ENCODE results near the gene LTO1.
A peak's percentile ranks its signal among the peaks of the same experiment; 100 is the strongest.

Gene LTO1

DNA sequence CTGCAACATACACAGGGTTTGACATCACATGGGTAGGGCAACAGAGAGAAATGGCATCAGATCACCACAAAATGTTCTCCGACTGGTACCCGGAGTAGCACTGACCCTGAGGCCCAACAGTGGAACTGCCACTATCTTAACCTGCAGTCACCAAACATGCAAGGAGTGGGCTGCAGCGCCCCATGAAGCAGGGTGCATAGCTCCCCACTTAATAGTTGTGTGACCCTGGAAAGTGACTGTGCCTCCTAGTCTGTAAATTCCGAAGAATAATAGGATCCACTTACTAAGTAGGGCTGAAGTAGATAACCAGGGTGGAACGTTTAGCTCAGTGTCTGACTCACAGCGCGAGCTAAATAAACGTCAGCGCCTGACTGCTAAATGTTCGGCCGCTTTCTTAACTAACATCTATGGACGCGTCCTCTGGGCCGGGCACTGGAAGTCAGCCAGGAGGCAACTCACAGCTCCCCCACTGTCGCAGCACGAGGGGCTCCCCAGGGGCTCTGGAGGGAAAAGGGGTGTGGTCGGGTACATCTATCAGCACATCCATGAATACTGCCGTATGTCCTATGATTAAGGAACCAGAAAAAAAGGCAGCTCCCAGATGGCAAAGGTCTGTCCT lies 777 bp downstream of the LTO1 start:
- DNase-seq: peak; percentile 89

DNA sequence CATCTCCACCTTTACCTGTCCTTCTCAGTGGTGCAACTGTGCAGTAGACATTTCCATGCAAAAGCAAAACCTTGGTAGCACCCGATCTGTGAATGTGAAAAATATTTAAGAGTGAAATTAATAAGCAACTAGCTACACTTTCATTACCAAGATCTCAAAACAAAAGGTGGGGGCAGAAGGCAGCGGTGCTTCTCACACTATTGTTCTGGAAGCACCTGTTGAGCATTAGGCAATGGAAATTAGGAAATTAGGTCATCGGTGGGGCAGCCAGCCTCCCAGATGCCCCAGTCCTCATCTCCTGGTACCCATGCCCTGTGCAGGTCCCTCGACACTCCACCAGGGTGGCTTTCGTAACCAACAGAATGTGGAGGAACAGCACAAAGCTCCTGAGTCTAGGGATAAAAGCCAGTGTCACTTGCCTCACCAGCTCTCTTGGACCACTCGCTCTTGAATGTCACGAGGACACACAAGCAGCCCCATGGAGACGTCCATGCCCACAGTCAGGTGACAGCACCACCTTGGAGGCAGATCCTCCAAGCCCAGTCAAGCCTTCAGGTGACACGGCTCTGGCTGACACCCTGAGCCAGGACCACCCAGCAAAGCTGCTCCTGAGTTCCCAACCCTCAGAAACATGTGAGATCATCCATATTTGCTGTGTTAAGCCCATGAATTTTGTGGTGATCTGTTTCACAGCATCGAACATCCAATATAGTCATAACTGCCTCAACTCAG lies 3.3 kb downstream of the LTO1 start:
- no peak for DNase-seq

DNA sequence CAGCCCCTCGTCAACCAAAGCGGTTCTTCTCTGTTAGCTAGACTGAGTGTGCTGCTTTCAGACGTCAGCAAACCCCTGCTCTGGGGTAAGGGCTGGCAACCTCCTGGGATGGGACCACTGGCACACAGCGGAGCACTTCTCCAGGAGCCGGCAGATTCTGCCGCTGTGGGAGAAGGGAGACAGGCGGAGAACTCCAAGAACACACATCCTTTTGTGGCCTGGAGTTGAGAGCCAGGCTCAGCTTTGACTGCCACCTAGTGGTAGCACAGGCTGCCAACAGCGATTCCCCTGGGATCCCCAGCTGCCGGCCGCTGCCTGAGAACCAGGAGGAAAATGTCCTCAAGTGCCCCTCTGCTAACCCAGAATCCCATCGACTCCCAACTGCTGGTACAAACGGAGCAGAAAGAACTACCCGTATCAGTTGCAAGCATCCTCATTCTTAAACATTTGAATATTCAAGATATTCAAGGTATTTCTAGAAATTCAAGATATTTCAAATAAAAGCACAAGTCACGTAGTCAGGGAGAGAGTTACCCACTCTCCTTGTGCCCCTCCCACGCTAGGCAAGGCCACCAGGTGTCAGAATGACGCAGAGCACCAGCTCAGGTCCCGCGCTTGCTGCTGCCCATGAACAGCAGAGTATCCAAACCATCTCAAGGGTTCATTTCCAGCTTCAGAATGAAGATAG lies 4.9 kb downstream of the LTO1 start:
- peak; percentile 50 for DNase-seq

DNA sequence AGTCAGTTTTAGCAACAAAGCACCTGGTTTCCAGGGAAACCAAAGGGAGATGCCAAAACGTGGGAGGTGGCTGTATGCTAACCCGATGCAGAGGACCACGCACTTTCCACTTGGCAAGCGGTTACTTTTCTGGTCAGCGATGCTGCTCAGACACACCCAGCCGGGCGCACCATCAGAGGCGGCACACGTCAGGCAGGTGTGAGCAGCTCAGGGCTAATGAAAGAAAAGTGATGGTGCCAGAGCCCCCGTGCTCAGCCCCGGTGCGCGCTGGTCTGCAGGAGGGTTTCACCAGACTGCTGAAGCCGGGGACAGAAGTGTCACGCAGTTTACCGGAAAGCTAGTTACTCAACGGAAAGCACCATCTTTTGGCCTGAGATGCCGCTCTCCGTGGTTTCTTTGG lies 5.7 kb downstream of the LTO1 start:
- DNase-seq: no peak

DNA sequence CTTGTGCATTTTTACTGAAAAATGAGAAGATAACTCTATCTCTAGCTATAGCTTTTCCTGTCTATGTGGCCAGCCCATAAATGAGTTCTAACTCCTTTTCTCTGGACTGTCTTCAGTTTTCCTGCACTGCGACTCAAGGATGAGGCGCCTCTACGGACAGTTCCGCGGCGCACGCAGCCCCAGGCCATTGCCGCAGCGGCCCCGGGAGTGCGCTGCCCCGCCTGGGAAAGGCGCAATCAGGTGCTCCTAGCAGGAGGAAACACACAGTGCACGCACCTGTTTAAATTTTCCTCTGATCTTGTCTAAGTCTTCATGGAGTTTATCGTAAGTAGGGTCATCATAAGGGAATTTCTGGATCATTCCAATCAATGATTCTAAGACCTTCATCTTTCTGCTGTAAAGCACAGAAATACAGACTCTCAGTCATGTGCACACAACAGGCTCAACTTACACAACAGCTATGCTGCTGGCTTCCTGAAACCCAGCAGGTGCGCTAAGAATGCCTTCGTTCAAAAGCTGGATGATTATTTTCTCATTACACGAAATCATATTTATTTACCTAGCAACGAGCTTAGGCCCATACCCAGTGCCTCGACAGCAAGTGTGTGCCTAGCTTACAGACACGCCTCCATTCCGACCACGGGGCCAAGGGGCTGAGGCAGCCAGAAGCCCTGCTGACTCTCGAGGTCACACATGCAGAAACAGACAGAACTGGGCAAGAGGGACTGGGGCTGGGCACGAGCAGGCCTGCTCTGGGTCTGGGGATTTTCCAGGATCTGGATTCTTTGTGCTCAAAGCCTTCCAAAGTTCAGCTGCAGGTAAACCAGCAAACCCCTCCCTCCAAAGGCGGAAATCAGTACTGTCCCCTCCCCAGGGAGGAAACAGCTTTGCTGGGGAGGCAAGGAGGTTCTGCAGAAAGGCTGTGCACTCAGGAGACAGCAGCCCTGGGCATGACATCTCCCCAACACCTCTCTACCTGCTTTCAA lies 7.2 kb downstream of the LTO1 start:
- DNase-seq: no peak

DNA sequence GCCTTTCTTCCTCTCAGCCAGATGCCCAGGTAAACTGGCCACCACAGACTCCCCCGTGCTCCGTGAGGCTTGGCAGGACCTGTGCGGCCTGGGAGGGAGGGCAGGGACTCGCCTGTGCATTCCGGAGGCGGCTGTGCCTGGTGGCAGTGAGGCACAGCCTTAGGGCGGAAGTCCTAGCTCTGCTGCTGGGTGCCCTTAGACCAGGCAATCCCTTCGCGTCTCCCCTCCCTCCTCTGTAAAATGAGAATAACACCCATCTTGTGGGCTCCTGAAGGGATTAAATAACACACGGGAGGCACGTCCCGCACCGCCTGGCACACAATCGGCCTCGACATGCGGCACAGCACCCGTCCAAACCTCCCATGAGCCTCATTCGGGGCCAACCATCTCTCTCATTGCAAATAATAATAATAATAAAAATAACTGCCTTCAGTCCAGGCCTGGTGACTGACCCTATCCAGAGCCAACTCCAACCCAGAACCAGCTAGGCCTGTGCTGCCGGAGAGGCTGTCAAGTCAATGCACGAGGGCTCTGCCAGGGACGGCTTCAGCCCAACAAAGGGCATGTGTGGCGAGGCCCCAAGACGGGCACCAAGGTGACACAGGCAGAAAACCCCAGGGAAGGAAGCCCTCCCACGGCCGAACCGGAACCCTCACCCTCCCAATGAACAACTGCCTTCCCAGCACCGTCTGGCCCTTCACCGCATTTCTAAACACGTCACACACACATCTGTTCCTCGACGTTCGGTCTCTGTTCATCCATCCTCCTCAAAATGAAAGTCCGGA lies 8.2 kb downstream of the LTO1 start:
- DNase-seq: no peak

DNA sequence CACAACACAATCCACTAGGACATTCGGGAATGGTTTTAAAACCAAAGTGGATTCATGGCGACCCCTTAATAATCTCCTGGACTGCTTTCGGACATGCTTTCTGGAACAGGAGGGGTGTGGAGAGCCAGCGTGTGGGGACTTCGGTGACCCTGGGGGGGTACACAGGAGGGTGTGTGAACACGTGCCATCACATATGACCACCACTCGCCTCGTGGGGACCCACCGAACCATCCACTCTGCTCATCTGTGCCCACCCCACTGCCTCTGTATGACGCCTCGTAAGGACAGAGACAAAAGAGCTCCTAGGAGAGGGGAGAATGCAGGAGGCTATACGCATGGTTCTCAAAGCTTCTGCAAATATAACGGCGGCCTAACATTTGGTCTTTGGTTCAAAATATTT lies 8.9 kb downstream of the LTO1 start:
- no peak for DNase-seq

DNA sequence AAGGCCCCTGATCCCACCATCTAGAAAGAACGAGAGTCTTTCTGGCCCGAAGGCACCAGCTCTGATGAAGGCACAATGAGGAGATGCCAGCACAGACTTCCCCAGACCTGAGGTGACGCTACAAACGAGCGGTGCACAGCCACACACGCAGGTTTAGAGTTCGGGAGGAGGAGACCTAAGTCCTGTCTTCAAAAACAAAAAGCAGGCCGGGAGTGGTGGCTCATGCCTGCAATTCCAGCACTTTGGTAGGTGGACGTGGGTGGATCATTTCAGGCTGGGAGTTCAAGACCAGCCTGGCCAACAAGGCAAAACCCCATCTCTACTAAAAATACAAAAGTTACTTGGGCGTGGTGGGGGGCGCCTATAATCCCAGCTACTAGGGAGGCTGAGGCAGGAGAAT lies 9.5 kb downstream of the LTO1 start:
- DNase-seq: no peak

DNA sequence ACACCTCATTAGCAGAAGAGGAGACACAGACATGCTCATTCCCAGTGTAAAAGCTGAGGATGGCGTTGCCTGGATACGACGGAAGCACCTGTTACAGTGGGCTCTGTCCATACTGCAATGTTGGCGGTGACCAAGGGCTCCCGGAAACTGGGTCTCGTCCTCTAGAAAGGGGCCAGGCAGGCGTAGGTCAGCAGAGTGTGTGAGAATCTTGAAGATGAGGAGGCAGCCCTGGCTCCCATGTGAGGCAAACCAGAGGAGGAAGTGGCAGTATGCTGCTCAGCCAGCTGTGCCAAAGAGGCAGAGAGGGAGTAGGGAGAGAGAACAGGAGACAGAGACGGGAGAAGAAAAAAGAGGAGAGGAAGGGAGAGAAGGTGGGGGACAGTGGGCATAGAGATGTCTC lies 10.3 kb downstream of the LTO1 start:
- no peak for DNase-seq

DNA sequence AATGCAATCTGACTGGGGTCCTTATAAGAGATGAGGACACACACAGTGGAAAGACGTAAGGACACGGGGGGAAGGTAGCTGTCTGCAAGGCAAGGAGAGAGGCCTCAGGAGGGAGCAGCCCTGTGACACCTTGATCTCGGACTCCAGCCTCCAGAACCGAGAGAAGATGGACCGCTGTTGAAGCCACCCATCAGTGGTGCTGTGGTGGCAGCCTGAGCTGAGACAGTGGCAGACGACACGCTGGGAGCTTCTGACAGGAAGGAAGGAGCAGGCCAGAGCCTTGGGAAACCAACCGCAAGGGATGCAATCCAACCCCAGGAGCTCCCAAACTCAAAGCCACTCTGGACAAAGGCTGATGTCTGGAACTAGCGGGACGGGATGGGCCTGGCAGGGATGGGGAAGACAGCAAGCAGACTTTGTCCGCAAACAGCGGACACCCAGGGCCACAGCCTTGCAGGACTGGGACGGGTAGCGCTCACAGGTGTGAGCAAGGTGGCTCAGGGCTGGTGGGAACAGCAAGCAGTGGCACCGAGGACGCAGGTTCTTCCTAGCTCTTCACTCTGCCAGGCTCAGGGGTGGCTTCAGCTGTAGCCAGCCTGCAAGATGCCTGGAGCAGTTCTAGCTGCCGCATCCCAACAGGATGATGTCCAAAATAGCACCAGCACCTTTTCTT lies 10.9 kb downstream of the LTO1 start:
- no peak for DNase-seq

DNA sequence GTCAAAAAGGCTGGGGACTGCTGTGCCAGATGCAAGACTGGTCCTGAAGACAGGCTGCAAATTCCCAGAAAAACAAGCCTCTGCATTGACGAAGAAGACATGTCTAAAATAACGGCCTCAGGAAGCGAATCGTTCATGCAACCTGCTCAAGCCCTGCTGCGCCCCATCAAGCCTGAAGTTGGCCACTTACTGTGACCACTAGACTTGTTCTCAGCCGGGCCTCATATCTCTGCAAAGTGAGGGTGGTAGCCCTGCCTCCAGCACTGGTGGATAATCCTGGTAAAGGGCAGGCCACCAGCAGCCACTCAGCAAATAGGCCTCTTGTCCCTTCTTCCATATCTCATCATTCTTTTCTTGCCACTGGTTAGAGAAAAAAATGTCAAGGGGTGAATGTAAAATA lies 11.8 kb downstream of the LTO1 start:
- DNase-seq: no peak

DNA sequence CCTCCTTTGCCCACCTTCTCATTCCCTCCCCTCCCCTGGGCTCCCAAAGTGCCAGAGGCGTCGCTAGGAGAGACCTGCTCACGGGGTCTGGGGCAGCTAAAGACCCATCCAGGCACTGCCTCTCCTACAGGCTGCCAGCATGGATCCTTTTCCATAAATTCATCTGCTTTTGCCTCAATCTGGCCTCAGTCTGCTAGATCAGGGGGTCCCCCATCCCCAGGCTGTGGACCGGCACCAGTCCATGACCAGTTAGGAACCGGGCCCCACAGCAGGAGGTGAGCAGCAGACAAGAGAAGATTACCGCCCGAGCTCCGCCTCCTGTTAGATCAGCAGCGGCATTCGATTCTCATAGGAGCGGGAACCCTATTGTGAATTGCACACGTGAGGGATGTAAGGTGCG lies 12.3 kb downstream of the LTO1 start:
- no peak for DNase-seq

DNA sequence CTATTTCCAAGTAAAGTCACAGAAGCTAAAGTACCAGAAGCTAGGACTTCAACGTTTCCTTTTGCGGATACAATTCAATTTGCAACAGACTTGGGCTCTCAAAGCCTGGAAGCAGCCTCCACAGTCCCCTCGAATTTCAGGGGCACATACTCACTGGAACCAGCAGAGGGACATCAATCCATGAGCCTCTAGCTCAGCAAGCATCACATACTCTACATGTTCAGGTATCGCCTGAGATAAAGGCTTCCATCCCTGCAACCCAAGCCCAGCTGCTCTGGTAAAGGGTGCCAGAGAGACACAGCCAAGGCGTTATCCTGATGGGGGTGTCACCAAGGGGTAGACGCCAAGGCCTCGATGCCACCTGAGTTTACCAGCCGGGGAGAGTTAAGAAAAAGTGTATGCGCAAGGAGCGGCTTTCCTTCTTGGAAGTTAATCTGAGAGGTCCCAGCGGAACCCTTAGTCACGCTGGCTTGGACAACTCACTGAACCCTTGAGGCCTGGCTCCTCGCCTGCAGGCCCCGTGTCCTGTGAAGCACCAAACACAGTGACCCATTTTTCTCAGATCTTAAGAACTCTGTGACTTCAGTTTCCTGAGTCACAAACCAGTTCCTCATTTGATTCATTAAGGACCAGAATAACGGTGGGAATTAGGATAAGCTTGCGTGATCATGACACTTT lies 13.0 kb downstream of the LTO1 start:
- DNase-seq: no peak

DNA sequence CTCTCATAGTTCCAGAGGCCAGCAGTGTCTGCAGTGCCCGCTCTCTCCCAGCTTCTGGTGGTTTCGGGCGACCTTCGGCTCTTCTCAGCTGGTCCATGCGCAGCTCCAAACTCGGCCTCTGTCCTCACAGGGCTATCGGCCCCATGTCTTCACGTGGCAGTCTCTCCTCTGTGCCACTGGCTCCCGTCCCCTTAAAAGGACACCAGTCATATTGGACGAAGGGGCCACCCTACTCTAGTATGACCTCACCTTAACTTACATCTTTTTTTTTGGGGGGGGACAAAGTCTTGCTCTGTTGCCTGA lies 13.8 kb downstream of the LTO1 start:
- no peak for DNase-seq

DNA sequence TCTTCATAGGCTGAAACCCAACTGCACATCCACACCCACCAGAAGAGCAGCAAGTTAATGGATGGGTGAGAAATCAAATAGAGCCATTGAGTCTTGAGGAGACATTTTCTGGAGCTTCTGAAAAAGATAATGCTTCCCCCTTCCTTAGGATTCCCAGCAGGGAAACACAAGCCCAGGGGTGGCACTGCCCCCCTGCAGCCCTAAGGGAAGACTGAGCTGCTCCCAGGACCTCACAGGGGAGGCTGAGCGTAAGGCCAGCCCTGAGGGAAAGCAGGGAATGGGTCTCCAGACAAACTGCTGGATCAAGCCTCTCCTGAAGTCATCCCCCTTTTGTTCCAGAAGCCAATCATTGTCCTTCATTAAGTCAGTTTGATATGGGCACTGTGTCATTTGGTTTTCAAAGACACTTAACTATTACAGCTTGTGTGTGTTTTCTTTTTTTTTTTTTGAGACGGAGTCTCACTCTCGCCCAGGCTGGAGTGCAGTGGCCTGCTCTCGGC lies 15.1 kb downstream of the LTO1 start:
- no peak for DNase-seq

DNA sequence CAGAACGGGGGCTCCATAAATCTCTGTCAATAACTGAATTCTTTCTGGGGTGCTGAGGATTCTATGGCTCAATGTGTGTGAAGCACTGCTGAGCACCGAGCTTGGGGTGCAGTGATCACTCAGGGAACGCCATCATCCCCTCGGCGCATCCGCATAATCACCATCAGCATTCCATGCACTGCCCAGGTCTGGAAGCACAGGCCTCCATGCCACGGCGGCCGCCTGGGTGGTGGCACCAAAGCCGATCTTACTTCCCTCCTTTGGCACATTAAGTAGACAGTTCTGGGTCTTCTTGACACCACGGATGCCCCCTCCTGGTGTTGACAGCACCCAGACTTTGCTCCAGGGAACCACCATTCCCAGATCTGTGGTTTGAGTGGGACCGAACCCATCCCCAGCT lies 15.6 kb downstream of the LTO1 start:
- DNase-seq: no peak

DNA sequence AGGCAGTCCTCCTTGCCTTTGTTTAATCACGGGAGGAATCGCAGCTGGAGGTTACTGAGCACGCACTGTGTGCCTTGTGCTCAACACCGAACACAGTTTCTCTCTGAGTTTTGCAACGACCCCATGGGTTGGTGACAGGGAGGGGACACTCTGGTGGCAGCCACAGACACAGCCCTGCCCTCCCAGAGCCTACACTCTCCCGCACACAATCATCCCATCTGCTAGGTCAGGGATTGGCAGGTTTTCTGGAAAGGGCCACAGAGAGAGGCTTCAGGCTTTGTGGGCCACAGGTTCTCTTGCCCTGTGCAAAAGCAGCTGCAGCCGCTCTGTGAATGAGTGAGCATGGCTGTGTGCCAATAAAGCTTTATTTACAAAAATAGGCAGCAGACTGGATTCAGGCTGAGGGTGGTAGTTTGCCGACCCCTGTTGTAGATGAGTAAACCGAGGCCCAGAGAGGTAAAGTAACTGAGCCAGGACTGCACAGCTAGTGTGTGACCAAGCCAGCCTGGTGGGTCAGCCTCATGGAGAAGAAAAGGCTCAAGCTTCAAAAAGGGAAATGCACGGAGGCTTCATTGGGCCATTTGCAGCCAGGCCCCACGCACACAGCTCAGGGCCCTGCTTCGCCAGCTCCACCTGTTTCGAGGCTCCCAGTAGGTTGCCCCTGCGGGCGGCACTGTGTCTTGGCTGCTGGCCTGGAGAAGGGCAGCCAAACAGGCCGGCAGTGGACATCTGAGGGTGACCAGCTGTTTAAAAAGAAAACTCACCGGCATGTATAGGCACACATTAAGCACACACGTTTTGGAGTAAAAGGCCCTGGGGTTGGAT lies 16.3 kb downstream of the LTO1 start:
- DNase-seq: no peak

DNA sequence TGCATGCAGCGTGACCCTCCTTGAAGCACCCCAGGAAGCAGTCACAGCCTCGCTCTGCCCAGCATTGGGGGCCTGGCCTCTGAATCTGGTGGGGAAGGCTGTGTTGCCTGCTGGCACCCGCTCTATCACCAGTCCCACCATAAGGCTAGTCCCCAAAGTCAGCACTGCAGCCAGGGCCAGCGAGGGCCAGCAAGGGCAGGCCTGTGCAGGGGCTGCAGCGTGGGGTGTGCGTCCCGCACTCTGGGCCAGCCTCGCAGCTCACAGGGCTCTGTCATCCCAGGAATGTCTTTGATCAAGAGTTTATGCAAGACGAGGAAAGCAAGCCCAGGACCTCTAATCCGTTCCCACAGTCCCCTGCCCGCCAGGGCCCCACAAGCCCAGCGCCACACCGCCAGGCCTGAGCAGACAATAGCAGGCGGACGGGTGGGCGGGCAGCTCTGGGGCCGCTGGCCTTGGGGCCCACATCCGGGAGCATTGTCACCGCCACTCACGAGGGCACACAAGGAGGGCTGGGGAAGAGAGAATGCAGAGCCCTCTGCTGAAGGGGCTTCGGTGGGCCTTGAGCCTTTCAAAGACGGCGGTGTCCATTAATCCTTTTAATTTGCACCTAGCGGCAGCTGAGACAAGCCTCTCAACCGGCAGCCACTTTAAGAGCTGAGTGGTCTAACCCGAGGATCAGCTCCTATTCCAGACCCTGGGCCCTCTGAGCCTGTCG lies 17.1 kb downstream of the LTO1 start:
- DNase-seq: no peak

DNA sequence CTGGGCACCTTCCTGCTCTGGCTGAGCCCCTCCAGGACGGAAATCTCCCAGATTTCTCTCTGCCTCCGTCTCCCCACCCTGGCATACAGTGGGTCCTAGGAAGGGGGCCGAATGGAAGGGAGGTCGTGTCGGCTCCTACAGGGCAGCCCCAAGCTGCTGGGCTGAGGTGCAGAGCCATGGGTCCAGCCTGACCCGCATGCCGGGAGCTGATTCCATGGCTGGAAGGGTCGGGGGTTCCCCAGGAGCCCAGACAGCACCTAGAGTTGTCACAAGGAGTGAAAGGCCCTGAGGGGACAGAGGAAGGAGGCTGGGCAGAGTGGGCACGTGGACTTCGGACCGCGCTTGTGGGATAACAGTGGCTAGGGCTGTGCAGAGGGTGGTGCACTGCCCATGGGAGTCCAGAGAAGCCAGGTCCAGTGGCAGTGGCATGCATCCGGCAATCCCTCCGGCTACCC lies 17.7 kb downstream of the LTO1 start:
- no peak for DNase-seq

All from NCI-H2171 (cell line).